ES-I3 (cell line): ENCODE results near the gene ZNF835.
"Not testable (repeated sequence)": the region's sequence is repeated elsewhere in the genome, so short reads cannot be mapped to it uniquely, and the experiment has no call there.

ENCODE experiments used
- H3K36me3 ChIP-seq: 2 replicates; pipeline ENCODE4 v1.6.1; 2013; ENCODE audit warnings: mild to moderate bottlenecking, low read length, control low read depth, moderate library complexity; ENCODE audit not compliant: insufficient read depth
- H3K4me1 ChIP-seq: 2 replicates; pipeline ENCODE4 v1.6.1; 2013; ENCODE audit warnings: mild to moderate bottlenecking, control low read depth, low read length; ENCODE audit not compliant: insufficient read depth
- H3K9ac ChIP-seq: 2 replicates; pipeline ENCODE4 v1.6.1; 2013; ENCODE audit warnings: low read depth, mild to moderate bottlenecking, low read length, moderate library complexity
- H3K9me3 ChIP-seq: 2 replicates; pipeline ENCODE4 v1.6.1; 2013; ENCODE audit warnings: mild to moderate bottlenecking, low read length, moderate library complexity; ENCODE audit not compliant: control insufficient read depth, insufficient read depth

The ZNF835 gene

DNA sequence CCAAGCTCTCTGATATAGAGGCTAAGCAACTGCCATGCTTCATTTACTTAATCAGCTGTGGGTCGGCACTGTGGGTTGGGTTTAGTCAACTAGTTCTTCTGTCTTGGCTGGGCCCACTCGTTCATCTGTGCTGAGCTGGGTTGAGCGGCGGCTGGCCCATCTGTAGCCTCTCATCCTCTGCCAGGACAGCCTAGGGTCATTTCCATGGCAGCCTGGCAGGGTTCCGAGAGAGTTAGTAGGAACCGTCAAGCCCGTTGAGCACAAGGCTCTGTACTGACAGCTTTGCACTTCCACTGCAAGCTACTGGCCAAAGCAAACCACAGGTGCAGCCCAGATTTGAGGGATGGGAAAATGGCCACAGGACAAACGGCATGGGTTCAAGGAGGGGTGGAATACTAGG is 6.6 kb upstream of the ZNF835 start:
- Histone ChIP-seq H3K36me3 (no peaks in the 10 kb centered on the region), H3K9ac (no peak overlapping the region), H3K9me3 (no peaks in the 10 kb centered on the region), H3K4me1 (no peaks in the 10 kb centered on the region)

DNA sequence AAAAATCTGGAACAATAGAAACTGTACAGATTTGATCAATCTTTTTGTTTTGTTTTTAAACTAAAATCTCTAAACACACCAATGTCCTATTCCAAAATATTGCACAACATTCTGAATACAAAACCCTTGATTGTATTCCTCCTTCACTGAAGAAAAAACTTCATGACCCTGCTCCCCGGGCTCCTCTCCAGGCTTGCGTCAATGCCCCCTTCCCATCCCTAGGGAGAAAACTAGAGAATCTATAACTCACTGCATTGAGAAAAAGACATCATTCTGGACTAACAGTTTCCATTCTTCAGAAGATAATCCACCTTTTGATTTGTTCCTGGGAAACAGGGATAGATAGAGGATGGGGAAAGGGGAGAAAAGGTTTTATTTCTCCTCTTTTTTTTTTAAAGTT is 1.1 kb upstream of the ZNF835 start:
- H3K4me1 ChIP-seq, H3K36me3 ChIP-seq, H3K9ac ChIP-seq, H3K9me3 ChIP-seq: not testable (repeated sequence)

DNA sequence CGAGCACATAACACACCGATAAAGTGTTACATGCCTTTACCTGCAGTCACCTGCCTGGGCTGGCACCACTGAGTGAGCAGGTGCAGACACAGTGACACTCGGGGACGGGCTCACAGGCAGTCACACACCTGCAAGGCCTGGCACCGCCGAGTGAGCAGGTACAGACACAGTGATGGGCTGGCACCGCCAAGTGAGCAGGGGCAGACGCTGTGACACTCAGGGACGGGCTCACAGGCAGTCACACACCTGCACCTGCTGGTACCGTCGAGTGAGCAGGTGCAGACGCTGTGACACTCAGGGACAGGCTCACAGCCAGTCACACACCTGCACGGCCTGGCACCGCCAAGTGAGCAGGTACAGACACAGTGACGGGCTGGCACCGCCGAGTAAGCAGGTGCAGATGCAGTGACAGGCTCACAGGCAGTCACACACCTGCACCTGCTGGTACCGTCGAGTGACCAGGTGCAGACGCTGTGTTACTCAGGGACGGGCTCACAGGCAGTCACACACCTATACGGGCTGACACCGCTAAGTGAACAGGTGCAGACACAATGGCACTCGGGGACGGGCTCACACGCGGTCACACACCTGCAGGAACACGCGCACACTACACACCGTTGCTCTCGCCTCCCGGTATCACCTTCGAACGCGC is 470 bp downstream of the ZNF835 start:
- Histone ChIP-seq H3K9me3 (no peaks in the 10 kb centered on the region), H3K4me1 (no peaks in the 10 kb centered on the region), H3K9ac (peak overlapping the region; percentile 46; the same call in 1 of the 2 replicates), H3K36me3 (no peaks in the 10 kb centered on the region)

DNA sequence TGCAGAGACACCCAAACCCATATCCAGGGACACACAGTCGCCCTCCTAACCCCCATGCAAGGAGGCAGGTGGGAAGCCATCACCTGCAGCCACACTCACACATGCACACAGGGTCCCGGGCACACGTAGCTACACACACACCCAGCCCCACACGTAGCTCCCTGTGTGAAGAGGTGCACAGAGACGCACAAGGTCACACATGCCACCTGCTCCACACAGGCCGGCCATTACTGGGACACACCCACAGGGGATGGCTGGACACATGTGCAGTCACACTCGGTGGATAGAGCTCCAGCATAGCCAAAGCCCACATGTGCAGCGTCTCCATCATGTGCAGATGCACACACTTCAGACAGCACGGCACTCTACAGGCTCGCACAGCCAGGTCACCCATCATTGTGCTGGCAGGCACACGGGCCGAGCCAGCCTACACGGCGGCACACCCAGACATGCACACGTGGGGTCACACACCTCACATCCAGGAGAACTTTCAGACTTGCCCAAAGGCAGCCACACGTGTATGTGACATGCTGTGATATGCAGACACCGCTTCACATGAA is 1.1 kb downstream of the ZNF835 start:
- Histone ChIP-seq H3K9ac (no peak overlapping the region), H3K9me3 (no peaks in the 10 kb centered on the region), H3K4me1 (no peaks in the 10 kb centered on the region), H3K36me3 (no peaks in the 10 kb centered on the region)

DNA sequence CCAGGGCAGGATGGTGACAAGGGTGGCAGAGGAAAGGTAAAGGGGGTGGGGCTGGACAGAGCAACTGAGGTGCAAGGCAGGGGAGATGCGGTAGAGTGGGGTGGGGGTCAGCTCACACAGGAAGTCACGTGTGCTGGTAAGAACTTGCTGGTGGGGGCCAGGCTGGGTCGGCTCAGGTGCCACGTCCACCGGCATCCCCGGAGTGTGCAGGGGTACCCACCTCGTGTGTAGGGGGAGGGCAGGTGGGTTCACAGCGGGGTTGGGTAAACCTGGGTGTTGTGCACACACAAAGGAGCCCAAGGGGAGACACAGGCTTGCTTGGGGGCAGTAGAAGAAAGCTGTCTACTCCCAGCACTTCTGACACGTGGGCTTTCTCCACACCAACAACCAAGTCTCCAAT is 2.9 kb downstream of the ZNF835 start:
- Histone ChIP-seq H3K9ac (no peak overlapping the region), H3K9me3 (no peaks in the 10 kb centered on the region), H3K4me1 (no peaks in the 10 kb centered on the region), H3K36me3 (no peaks in the 10 kb centered on the region)

DNA sequence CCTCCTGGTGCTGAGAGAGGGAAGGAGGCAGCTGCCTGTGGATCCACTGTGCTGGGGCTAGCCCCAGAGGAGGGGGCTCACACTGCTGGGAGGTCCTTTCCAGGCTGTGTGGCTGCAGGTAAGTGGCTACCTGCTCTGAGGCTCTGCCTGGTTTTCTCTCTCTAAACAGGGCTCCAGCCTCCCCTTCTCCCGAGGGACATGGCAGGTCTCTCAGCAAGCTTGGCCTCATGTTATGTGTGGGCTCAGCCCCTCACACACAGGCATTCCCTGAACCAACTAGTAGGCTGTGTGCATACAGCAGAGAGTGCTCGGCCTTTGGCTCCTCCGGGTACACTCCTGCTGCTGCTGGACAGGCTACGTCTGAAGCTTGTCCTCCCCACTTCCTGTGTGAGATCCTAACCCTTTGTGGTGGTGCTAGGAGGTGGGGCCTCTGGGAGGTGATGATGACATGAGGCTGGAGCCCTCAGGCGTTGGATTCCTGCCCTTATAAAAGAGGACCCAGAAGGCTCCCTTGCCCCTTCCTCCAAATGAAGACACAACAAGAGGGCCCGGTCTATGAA is 4.2 kb downstream of the ZNF835 start:
- H3K4me1 ChIP-seq: no peaks in the 10 kb centered on the region
- H3K9ac ChIP-seq: no peak overlapping the region
- no peaks in the 10 kb centered on the region for H3K36me3 ChIP-seq
- no peaks in the 10 kb centered on the region for H3K9me3 ChIP-seq

DNA sequence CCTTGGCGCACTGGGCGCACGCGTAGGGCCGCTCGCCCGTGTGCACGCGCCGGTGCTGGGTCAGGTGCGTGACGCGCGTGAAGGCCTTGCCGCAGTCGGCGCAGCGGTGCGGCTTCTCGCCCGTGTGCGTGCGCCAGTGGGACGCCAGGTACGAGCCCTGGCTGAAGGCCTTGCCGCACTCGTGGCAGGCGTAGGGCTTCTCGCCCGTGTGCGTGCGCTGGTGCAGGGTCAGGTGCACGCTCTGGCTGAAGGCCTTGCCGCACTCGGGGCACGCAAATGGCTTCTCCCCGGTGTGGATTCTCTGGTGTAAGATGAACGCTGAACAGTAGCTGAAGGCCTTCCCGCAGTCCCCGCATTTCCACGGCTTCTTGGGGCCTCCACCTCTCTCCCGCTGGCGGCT is 7.0 kb downstream of the ZNF835 start:
- H3K4me1 ChIP-seq: no peaks in the 10 kb centered on the region
- no peaks in the 10 kb centered on the region for H3K36me3 ChIP-seq
- no peak overlapping the region for H3K9ac ChIP-seq
- no peaks in the 10 kb centered on the region for H3K9me3 ChIP-seq

DNA sequence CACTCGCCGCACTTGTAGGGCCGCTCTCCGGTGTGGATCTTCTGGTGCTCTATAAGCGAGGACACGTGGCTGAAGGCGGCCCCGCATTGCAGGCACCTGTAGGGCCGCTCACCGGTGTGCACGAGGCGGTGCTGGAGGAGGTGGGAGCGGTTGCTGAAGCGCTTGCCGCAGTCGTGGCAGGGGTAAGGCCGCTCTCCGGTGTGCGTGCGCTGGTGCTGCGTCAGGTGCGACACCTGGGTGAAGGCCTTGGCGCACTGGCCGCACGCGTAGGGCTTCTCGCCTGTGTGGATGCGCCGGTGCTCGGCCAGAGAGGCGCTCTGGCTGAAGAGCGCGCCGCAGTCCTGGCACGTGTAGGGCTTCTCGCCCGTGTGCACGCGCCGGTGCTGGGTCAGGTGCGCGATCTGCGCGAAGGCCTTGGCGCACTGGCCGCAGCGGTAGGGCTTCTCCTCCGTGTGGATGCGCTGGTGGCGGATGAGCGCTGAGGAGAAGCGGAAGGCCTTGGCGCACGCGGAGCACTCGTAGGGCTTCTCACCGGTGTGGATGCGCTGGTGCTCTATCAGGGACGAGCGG is 7.5 kb downstream of the ZNF835 start:
- no peaks in the 10 kb centered on the region for H3K36me3 ChIP-seq
- no peaks in the 10 kb centered on the region for H3K9me3 ChIP-seq
- no peaks in the 10 kb centered on the region for H3K4me1 ChIP-seq
- no peak overlapping the region for H3K9ac ChIP-seq

DNA sequence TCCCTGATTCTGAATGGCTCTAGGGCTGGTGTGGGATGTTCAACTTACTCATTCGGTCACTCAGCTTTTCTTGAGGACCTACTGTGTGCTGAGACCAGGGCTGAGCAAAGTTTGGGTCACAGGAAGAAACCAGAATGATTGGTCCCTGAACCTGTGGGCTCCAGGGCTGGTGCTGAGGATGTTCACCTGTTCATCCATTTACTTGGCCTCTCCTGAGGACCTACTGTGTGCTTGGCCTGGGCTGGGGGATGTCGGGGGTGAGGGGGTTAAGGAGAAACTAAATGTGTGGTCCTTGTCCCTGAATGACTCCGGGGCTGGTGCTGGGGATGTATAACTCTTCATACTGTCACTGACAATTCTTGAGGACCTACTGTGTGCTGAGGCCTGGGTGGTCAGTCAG is 10.3 kb downstream of the ZNF835 start:
- Histone ChIP-seq H3K9me3 (no peaks in the 10 kb centered on the region), H3K9ac (no peak overlapping the region), H3K4me1 (no peaks in the 10 kb centered on the region), H3K36me3 (no peaks in the 10 kb centered on the region)

DNA sequence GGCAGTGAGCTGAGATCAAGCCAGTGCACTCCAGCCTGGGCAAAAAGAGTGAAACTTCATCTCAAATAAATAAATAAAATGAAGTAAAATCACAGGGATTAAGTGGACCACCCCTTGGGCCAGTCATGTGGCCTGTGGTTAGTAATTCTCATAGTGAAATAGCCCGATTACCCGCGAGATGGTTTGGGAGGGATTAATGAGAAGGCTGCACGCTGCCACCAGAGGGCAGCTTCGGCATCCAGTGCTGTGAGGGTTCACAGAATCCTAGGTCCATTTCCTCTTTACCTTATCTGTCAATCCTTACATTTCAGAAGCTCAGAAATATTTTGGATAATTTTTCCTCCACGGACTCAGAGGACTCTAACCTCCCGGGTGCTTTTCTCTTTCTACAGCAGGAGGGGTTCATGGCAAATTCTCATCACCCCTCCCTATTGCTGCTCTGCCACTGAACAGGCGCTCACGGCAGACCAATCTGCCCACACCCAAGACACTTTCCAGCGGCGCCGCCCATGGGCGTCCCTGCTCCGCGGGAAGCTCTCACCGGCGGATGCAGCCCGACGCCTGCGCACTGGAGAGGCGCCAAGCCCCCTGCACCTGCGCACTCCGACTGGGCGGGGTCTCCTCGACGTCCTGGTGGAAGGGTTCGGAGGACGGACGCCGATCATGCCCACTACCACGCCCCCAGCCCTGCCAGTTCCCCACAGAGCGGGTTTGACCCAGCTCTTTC is 11.0 kb downstream of the ZNF835 start:
- Histone ChIP-seq H3K4me1 (no peaks in the 10 kb centered on the region), H3K9me3 (no peaks in the 10 kb centered on the region), H3K9ac (no peak overlapping the region), H3K36me3 (no peaks in the 10 kb centered on the region)

DNA sequence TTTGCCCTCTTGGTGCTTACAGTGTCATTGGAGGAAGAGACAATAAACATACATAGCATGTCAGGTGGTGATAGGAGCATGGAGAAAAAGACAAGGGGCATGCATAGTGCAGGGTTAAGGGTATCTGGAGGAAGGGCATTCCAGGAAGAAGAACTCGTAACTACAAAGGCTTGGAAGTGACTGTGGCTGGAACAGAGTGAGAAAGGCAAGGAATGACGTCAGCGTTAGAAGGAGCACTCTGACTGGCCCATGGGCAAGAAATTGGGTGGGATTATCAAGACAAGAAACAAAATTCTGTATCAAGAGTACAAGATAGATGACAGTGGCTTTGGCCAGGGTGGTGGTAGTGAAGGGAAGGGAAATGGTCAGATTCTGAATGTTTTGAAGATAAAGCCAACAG is 17.4 kb downstream of the ZNF835 start:
- no peaks in the 10 kb centered on the region for H3K4me1 ChIP-seq
- H3K9ac ChIP-seq: no peak overlapping the region
- H3K9me3 ChIP-seq: no peaks in the 10 kb centered on the region
- H3K36me3 ChIP-seq: no peaks in the 10 kb centered on the region

DNA sequence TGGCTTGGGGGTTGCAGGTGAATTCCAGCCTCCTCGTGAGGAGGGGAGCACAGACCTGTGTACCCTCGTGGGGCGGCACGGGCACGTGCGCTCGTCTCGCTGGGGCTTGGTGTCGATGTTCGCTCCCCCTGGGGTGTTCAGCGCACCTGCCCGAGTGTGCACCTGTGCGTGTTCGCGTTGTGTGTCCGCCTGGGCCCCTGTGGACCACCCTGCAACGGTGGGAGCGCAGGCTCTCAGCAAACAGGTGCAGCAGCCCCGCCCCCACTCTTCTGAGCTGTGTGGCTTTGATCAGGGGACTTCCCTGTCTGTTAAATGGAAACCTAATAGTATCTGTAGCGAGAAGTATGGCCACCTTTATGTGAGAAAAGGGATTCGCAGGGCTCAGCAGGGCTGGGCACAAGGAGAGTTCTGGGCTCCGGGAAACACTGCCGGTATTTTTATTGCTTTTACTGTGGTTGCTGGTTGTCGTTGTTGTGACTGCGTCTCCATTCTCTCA is 28.0 kb downstream of the ZNF835 start:
- no peaks in the 10 kb centered on the region for H3K36me3 ChIP-seq
- no peak overlapping the region for H3K9ac ChIP-seq
- H3K9me3 ChIP-seq: no peaks in the 10 kb centered on the region
- no peaks in the 10 kb centered on the region for H3K4me1 ChIP-seq

DNA sequence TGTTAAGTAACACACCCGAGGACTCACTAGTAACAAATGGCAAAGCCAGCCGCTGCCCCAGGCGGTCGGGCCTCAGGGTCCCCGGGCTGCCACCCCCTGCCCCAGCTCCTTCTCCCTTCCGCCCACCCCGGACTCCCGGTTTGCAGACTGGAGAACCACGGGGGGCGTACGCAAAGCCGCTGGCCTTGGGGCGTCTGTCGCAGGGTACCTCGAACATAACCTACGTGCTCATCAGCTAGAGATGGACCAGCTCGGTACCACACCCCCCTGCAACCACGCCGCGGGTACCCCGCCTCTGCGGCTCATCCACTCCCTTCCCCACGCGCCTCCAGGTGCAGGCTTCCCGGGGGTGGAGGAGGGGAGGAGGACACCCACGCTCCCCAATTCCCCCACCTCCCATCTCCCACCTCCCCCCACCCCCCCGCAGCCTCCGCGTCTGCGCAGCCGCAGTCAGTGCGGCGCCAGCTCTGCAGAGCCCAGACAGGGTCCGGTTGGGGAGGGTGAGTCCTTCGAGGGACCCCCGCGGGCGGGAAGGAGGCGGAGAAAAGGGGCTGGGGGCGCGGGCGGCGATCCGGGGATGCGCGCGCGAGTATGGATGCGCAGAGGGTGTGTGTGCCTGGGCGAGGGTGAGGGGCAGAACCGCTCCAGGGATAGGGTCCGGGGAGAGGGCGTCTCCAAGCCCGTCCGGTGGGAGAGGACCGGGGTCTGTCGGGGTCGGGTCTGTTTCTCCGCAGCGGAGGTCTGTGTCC is 28.7 kb downstream of the ZNF835 start, which contains the start of gene SMIM17:
Gene SMIM17 (plus strand): TSS at position 449 of the 749 bp plus-strand sequence. CDS start 2,509 bp downstream, outside the sequence.
- no peaks in the 10 kb centered on the region for H3K4me1 ChIP-seq
- no peak within 1 kb of the TSS for H3K9ac ChIP-seq
- no peaks in the 10 kb centered on the region for H3K9me3 ChIP-seq
- H3K36me3 ChIP-seq: no peaks in the 10 kb centered on the region

DNA sequence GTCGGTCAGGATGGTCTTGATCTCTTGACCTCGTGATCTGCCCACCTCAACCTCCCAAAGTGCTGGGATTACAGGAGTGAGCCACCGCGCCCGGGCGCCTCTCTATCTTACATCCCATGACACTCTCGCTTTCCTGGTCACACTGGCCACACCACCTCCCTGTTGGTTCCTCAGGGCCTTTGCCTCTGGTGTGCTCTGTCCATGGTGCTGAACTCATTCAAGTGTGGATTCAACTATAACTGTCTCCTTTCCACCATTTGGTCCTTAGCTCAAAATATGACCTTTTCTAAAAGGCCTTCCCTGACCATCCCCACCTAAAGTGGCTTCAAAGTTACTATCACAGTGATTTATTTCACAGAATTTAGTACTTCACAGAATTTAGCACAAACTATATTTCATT is 32.3 kb downstream of the ZNF835 start:
- Histone ChIP-seq H3K36me3 (no peaks in the 10 kb centered on the region), H3K9me3 (no peaks in the 10 kb centered on the region), H3K9ac (no peak overlapping the region), H3K4me1 (no peaks in the 10 kb centered on the region)
